HG03469 (cell line): ENCODE results near the gene REEP1.
"Not testable (repeated sequence)": the region's sequence is repeated elsewhere in the genome, so short reads cannot be mapped to it uniquely, and the experiment has no call there.

Experiments used
- ATAC-seq: cut with Tn5 transposase; IDR thresholded peaks from one replicate; pipeline ENCODE4 v1.9.1; 2021; ENCODE audit warnings: mild to moderate bottlenecking, moderate library complexity, moderate number of reproducible peaks; ENCODE audit not compliant: unreplicated experiment

REEP1 gene

DNA sequence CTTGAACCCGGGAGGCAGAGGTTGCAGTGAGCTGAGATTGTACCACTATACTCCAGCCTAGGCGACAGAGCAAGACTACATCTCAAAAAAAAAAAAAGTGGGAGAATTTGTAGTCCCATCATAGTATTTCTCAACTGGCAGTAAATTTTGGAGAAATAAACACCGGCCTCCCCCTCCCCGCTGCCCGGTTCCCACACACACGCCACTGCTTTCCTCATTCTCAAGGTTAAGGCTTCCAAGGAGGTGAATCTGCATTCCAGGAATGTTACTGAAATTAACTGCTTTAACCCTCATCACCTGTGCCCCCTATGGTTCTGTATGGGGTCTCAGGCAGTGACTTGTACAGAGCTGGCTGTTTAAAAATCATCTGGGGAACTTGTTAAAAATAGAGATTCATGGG lies 88.2 kb downstream of the REEP1 start:
- ATAC-seq: no peak

GRCh38 chr2:86245222-86245621 lies 92.2 kb downstream of the REEP1 start:
- not testable (repeated sequence) for ATAC-seq

GRCh38 chr2:86244781-86245180 lies 92.6 kb downstream of the REEP1 start:
- not testable (repeated sequence) for ATAC-seq

GRCh38 chr2:86243950-86244733 lies 93.3 kb downstream of the REEP1 start:
- no peak for ATAC-seq

- no peak for ATAC-seq
Observed at GRCh38 chr2:86243272-86243671, 94.2 kb downstream of the REEP1 start.

- no peak for ATAC-seq
Observed at GRCh38 chr2:86241611-86242010, 95.8 kb downstream of the REEP1 start.

DNA sequence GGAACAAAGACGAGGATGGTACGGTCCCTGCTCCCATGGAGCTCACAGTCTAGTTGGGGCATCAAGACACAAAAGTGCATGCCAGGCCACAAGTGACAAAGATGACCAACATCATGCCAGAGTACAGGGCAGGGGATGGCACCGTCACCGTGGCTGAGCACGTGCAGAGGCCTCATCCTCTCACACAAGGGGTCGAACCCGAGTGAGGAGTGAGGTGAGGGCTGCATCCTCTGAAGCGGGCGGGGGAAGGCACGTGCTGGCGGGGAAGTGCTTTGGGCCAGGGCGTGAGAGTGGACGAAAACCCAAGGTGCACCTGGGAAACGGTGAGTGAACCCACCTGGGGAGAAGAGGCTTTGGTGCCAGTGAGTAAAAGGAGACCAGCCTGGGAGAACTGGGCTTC lies 97.2 kb downstream of the REEP1 start:
- no peak for ATAC-seq

GRCh38 chr2:86239745-86240144 lies 97.7 kb downstream of the REEP1 start:
- ATAC-seq: no peak

DNA sequence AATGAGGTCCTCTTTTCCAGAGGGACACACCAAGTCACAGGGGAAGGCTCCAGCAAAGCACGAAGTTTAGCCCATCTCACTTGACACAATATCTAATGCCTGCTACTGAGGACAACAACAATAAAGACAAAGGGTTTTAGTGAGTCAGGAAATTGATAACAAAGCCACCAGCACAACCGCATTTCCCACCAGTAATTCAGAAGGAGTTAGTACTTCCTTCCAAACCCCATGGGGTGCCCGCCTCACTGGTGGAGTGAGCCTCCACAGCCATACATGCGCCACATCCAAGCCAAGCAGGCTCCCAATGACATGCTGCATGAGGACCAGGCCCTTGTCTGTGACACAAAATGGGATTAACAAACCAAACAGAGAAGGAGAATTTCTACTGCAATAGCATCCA lies 98.1 kb downstream of the REEP1 start:
- no peak for ATAC-seq

DNA sequence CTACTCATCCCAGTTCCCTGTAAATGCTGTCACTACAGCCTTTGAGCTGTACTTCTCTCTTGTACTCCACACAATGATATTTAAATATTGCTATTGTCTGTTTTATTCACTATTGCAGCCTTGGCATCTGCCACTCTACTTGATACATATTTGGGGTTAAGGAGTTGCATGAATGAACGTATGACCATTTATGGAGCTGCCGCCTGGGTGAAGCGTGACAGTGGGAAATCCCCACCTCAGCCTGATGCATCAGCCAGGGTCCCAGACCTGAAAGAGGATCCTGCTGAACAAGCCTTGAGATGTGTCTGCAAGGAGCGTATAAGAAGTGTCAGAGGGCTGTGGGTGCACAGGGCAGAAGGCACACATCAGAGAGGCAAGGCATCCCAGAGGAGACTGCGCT lies 99.1 kb downstream of the REEP1 start:
- ATAC-seq: peak; percentile 81

DNA sequence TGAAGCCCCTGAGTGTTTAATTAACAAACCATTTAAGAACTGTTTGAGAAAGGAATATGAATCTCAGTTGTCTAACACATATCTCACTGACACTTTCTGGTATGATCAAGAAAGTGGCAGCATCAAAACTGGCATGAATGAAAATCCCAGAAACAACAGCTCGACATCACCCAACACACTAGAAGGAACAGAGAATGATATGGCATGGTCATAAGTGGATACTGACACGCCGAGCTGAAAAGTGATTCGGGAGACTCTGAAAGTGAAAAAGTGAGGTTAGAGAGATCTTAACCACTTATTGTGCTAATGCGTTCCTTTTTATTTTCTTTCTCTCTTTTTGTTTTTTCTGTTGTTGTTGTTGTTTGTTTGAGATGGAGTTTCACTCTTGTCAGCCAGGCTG lies 100.3 kb downstream of the REEP1 start:
- ATAC-seq: no peak

- no peak for ATAC-seq
Observed at GRCh38 chr2:86235196-86235980, 102.0 kb downstream of the REEP1 start.

GRCh38 chr2:86234563-86235131 lies 102.8 kb downstream of the REEP1 start:
- no peak for ATAC-seq

DNA sequence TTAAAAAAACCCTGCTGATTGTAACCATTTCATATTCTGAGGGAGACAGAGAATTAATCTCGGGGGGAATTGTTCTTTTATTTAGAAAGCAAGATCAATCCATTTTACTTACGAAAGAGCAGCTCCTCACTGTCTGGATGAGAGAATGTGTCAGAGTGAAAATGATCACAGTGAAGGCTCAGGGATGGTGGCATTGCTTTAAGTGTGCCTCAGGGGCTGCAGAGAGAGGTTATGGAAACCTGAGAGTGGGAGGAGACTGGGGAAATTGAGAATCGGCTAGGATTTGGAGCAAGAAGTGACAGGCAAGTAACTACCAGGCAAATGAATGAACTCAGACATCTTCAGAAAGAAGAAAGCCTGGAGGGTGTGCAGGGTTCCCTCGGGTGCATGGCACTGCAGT lies 104.0 kb downstream of the REEP1 start:
- ATAC-seq: no peak

- ATAC-seq: no peak
Observed at GRCh38 chr2:86232910-86233309, 104.5 kb downstream of the REEP1 start.

- no peak for ATAC-seq
Observed at GRCh38 chr2:86232373-86232784, 105.0 kb downstream of the REEP1 start.

DNA sequence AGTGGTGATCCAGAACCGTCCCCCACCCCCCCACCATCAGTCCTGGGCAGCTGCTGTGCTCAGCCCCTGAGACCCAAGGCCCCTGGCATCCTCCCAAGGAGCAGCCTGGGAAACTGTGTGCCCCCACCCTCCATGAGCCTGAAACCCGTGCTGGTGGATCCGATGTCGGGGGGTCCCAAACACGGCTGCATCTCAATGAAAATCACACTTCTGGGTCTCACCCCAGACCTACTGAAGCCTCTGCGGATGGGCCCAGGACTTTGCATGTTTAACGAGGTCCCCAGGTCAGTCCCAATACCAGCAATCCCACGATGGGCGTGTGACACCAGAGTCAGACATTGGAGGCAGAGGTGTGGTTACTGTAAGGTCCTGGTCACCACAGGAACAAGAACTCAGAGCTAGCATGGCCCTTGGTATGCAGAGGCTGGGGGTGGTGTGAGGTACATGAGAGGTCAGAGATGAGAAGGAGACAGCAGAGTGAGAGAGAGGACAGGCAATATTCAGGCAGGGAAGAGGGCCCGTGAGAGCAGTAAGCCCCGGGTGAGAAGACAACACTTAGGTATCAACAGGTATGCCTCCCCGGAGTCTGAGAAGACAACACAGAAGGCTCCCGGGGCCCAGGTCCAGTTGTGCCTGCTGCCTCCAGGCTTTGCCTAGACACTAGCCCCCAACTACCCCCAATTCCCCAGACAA lies 105.6 kb downstream of the REEP1 start:
- ATAC-seq: no peak

GRCh38 chr2:86230961-86231360 lies 106.5 kb downstream of the REEP1 start:
- ATAC-seq: no peak

DNA sequence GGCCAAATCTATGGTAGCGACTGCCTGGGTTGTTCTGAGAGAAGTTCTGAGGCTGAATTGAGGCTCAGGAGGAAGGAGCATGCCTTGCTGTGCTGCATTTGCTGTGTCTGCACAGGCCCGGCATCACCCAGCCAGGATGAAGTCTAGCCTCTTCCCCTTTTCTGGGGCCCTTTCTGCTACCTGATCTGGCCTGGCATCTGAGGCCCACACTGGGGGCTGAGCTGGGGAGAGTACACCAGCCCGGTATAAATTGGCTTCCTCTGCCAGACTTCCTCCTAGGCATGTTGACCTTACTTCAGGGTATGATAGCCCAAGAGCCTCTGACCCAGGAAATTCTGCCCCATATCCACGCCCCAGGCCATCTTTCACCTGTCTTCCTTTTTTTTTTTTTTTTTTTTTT lies 108.2 kb downstream of the REEP1 start:
- no peak for ATAC-seq

DNA sequence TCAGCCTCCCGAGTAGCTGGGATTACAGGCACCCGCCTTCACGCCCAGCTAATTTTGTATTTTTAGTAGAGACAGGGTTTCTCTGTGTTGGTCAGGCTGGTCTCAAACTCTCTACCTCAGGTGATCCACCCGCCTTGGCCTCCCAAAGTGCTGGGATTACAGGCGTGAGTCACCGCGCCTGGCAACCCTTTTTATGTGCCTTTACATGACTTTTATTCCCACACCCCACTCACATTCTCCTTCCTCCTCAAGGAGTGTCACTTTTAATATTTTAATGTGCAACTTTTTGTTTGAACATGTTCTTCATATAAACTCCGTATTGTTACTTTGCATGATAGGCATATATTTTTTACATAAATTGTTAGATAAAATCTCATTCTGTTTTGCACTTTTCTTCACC lies 108.9 kb downstream of the REEP1 start:
- not testable (repeated sequence) for ATAC-seq

DNA sequence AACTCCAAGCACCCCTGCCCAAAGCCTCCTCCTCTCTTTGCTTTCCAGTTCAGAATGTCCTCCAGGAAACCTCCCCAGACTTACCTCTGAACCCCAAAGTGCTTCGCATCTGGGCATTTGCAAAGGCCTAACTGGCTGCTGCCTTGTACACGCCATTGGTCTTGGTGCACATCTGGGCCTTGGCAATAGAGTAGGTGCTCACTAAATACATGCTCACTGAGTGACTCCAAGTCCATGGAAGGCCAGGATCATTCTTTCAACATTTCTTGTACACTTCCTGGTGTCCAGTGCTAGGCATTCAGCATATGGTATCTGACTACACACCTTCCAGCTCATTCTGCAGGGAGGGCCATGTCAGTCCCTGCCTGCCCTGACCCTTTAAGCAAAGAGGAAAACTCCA lies 109.7 kb downstream of the REEP1 start:
- no peak for ATAC-seq
